NCI-H2081 (cell line): ENCODE results near the gene AGPAT4.
"Not testable (repeated sequence)": the region's sequence is repeated elsewhere in the genome, so short reads cannot be mapped to it uniquely, and the experiment has no call there.

Experiments
- DNase-seq, 2 experiments: peaks; one replicate each; lab custom pipeline; 2025; lab: John Stamatoyannopoulos, UW

Gene AGPAT4

GRCh38 chr6:161227004-161227960 is 46.6 kb downstream of the AGPAT4 start:
- DNase-seq: no peak

GRCh38 chr6:161226009-161226964 is 47.6 kb downstream of the AGPAT4 start:
- no peak for DNase-seq

- DNase-seq: no peak
These were observed 48.2 kb downstream of the AGPAT4 start for GRCh38 chr6:161225681-161226008.

GRCh38 chr6:161224951-161225680 is 48.7 kb downstream of the AGPAT4 start:
- DNase-seq: not testable (repeated sequence)

GRCh38 chr6:161223646-161224045 is 50.2 kb downstream of the AGPAT4 start:
- no peak for DNase-seq

- DNase-seq: no peak
These were observed 51.1 kb downstream of the AGPAT4 start for GRCh38 chr6:161222706-161223234.

GRCh38 chr6:161220346-161220745 is 53.5 kb downstream of the AGPAT4 start:
- DNase-seq: no peak

GRCh38 chr6:161219680-161220079 is 54.2 kb downstream of the AGPAT4 start:
- no peak for DNase-seq

- DNase-seq: no peak
These were observed 55.6 kb downstream of the AGPAT4 start for GRCh38 chr6:161218222-161218621.

GRCh38 chr6:161217628-161218027 is 56.2 kb downstream of the AGPAT4 start:
- no peak for DNase-seq

- no peak for DNase-seq
These were observed 57.1 kb downstream of the AGPAT4 start for GRCh38 chr6:161216616-161217205.

GRCh38 chr6:161215876-161216615 is 57.8 kb downstream of the AGPAT4 start:
- DNase-seq: no peak

GRCh38 chr6:161215193-161215592 is 58.7 kb downstream of the AGPAT4 start:
- no peak for DNase-seq

- no peak for DNase-seq
These were observed 59.1 kb downstream of the AGPAT4 start for GRCh38 chr6:161214722-161215121.

- DNase-seq: no peak
These were observed 61.0 kb downstream of the AGPAT4 start for GRCh38 chr6:161212902-161213301.

GRCh38 chr6:161211380-161212035 is 62.4 kb downstream of the AGPAT4 start:
- DNase-seq: peak in 1 of 2 experiments; percentile 1

GRCh38 chr6:161210857-161211256 is 63.0 kb downstream of the AGPAT4 start:
- no peak for DNase-seq

- DNase-seq: no peak
These were observed 66.7 kb downstream of the AGPAT4 start for GRCh38 chr6:161207200-161207599.

- no peak for DNase-seq
These were observed 68.8 kb downstream of the AGPAT4 start for GRCh38 chr6:161204866-161205557.
